GM23338 (cell line): ENCODE measurements around the gene DSG3. TPM values are rescaled to one million over a fixed set of nuclear protein-coding genes. Genes with fewer than 3 reads are reported as not detected.

Experiments
- ATAC-seq: fragments of 200-7000 bp; cut with Tn5 transposase; 3 replicates; pipeline ENCODE4 v1.9.1; 2020
- DNase-seq: peaks from one replicate; pipeline ENCODE4 v3.0.0-alpha.2; 2015; ENCODE audit warnings: low spot score
- H2AFZ ChIP-seq: fragments of 200-600 bp; sonication (generic); 2 replicates; pipeline ENCODE4 v1.8.0; 2016; ENCODE audit warnings: antibody characterized with exemption, mild to moderate bottlenecking, moderate library complexity
- H3F3A ChIP-seq: fragments of 200-600 bp; sonication (generic); replicated peaks from 2 replicates; pipeline ENCODE4 v1.8.0; 2017; ENCODE audit warnings: antibody characterized with exemption, mixed run types, low read depth
- H3K27ac ChIP-seq: fragments of 200-600 bp; sonication (generic); 2 replicates; pipeline ENCODE4 v1.6.1; 2016; ENCODE audit warnings: low read depth
- H3K27me3 ChIP-seq: fragments of 200-600 bp; sonication (generic); 2 replicates; pipeline ENCODE4 v1.8.0; 2016; ENCODE audit warnings: mild to moderate bottlenecking, mixed run types, moderate library complexity; ENCODE audit not compliant: insufficient read depth
- H3K36me3 ChIP-seq: fragments of 200-600 bp; sonication (generic); 2 replicates; pipeline ENCODE4 v1.8.0; 2016; ENCODE audit warnings: mild to moderate bottlenecking; ENCODE audit not compliant: insufficient read depth
- H3K4me1 ChIP-seq: fragments of 200-600 bp; sonication (generic); 2 replicates; pipeline ENCODE4 v1.8.0; 2016; ENCODE audit warnings: mild to moderate bottlenecking, moderate library complexity; ENCODE audit not compliant: insufficient read depth
- H3K4me2 ChIP-seq: fragments of 200-600 bp; sonication (generic); 2 replicates; pipeline ENCODE4 v1.7.1; 2017; ENCODE audit warnings: mixed run types
- H3K4me3 ChIP-seq: fragments of 200-600 bp; sonication (generic); 2 replicates; pipeline ENCODE4 v1.6.1; 2016; ENCODE audit warnings: mixed run types
- H3K79me2 ChIP-seq: fragments of 200-600 bp; sonication (generic); replicated peaks from 2 replicates; pipeline ENCODE4 v1.8.0; 2017; ENCODE audit warnings: mild to moderate bottlenecking; ENCODE audit not compliant: insufficient read depth
- H3K9me2 ChIP-seq: fragments of 200-600 bp; sonication (generic); 2 replicates; pipeline ENCODE4 v1.8.0; 2017; ENCODE audit not compliant: insufficient read depth
- H4K20me1 ChIP-seq: fragments of 200-600 bp; sonication (generic); replicated peaks from 2 replicates; pipeline ENCODE4 v1.8.0; 2017; ENCODE audit warnings: mild to moderate bottlenecking; ENCODE audit not compliant: insufficient read depth
- H3K27ac Mint-ChIP-seq: 2 replicates; pipeline ENCODE4 v1.8.0; 2020; ENCODE audit warnings: inconsistent platforms, mild to moderate bottlenecking, moderate library complexity, mixed read lengths
- H3K27me3 Mint-ChIP-seq: 3 replicates; pipeline ENCODE4 v1.8.0; 2022; ENCODE audit warnings: low read depth, mild to moderate bottlenecking, moderate library complexity, mixed read lengths, inconsistent platforms; ENCODE audit not compliant: insufficient read depth, poor library complexity
- H3K36me3 Mint-ChIP-seq: 3 replicates; pipeline ENCODE4 v1.8.0; 2021; ENCODE audit warnings: low read depth, mild to moderate bottlenecking, inconsistent platforms, moderate library complexity, mixed read lengths
- H3K4me1 Mint-ChIP-seq: 3 replicates; pipeline ENCODE4 v1.8.0; 2020; ENCODE audit warnings: mild to moderate bottlenecking, inconsistent platforms, mixed read lengths
- H3K4me3 Mint-ChIP-seq: 3 replicates; pipeline ENCODE4 v1.8.0; 2021; ENCODE audit warnings: moderate library complexity, mild to moderate bottlenecking, inconsistent platforms, mixed read lengths
- H3K9me3 Mint-ChIP-seq: 3 replicates; pipeline ENCODE4 v1.8.0; 2020; ENCODE audit warnings: moderate library complexity, mild to moderate bottlenecking, inconsistent platforms, mixed read lengths
- CREB1 ChIP-seq: fragments of 250-450 bp; sonication (Bioruptor Pico); IDR thresholded peaks from 2 replicates; pipeline ENCODE4 v1.5.0; 2020; ENCODE audit warnings: low read depth, mild to moderate bottlenecking, moderate library complexity
- CTCF ChIP-seq, 2 experiments: fragments of 200-600 bp in 1 of 2; sonication (generic) in 1 of 2; conservative IDR thresholded peaks; 2 replicates each; pipeline versions ENCODE4 v1.5.1 to v1.6.1; 2016 to 2017; ENCODE audit warnings: antibody characterized with exemption in 2 of 2, low read depth in 2 of 2, mild to moderate bottlenecking in 2 of 2, moderate library complexity in 1 of 2
- ETS1 ChIP-seq: IDR thresholded peaks from 2 replicates; pipeline ENCODE4 v1.6.1; 2016; ENCODE audit warnings: antibody characterized with exemption
- EZH2 ChIP-seq: fragments of 200-600 bp; sonication (generic); IDR thresholded peaks from one replicate; pipeline ENCODE4 v1.8.0; 2017; ENCODE audit warnings: antibody characterized with exemption, mild to moderate bottlenecking, low read depth; ENCODE audit not compliant: unreplicated experiment
- EZH2phosphoT487 ChIP-seq: fragments of 200-600 bp; sonication (generic); IDR thresholded peaks from one replicate; pipeline ENCODE4 v1.8.1; 2018; ENCODE audit warnings: antibody characterized with exemption; ENCODE audit not compliant: unreplicated experiment
- JUNB ChIP-seq: IDR thresholded peaks from one replicate; pipeline ENCODE4 v1.6.1; 2016; ENCODE audit warnings: antibody characterized with exemption; ENCODE audit not compliant: unreplicated experiment
- NANOG ChIP-seq: IDR thresholded peaks from 2 replicates; pipeline ENCODE4 v1.6.1; 2016; ENCODE audit warnings: antibody characterized with exemption, borderline replicate concordance
- POLR2AphosphoS5 ChIP-seq: IDR thresholded peaks from 2 replicates; pipeline ENCODE4 v1.6.1; 2016; ENCODE audit warnings: antibody characterized with exemption, low read depth
- REST ChIP-seq: IDR thresholded peaks from one replicate; pipeline ENCODE4 v1.6.1; 2018; ENCODE audit warnings: antibody characterized with exemption; ENCODE audit not compliant: unreplicated experiment
- STAT1 ChIP-seq: IDR thresholded peaks from one replicate; pipeline ENCODE4 v1.6.1; 2016; ENCODE audit warnings: antibody characterized with exemption; ENCODE audit not compliant: unreplicated experiment
- ZNF114 ChIP-seq: fragments of 250-450 bp; sonication (Bioruptor Pico); IDR thresholded peaks from 2 replicates; pipeline ENCODE4 v1.5.0; 2020; ENCODE audit warnings: mild to moderate bottlenecking, moderate library complexity
- ZNF331 ChIP-seq: fragments of 250-450 bp; sonication (Bioruptor Pico); IDR thresholded peaks from 2 replicates; pipeline ENCODE4 v1.5.0; 2020; ENCODE audit warnings: low read depth, mild to moderate bottlenecking, moderate library complexity
- polyA plus RNA-seq: library from polyadenylated mRNA; unstranded; fragments of >200 nt; fragmentation: Nextera tagmentation; extraction: Ambion mirVana; gene quantifications from 2 replicates; pipeline ENCODE4 v1.2.1, GENCODE V29; 2016
- total RNA-seq: library from RNA; depleted of rRNA; stranded (reverse); fragments of >200 nt; shearing (Covaris generic); gene quantifications from 2 replicates; pipeline ENCODE4 v1.2.3, GENCODE V29; 2014

The DSG3 gene
- total and polyA plus RNA-seq, 2 experiments from 2014 or later, result 0.05 to 0.24 TPM

GRCh38 chr18:31490833-31491232 is 43.3 kb downstream of the DSG3 start:
- H3K9me3 Mint-ChIP-seq, result no peaks in the 10 kb centered on the region
- Histone ChIP-seq H3F3A (no peaks in the 10 kb centered on the region), H3K4me1 (no peaks in the 10 kb centered on the region; the same call in 1 of the 2 replicates), H3K36me3 (no peaks in the 10 kb centered on the region), H3K4me3 (no peak overlapping the region), H4K20me1 (no peaks in the 10 kb centered on the region), H3K9me2 (0 out of 2 replicates have a peak, but pooled peaks cover 4% of the 10 kb centered on the region), H2AFZ (no peak overlapping the region), H3K27me3 (no peaks in the 10 kb centered on the region), H3K79me2 (no peaks in the 10 kb centered on the region), H3K27ac (no peak overlapping the region), H3K4me2 (no peak overlapping the region)
- H3K4me3 Mint-ChIP-seq, result no peak overlapping the region
- ATAC-seq (no peak), DNase-seq (no peak)
- H3K4me1 Mint-ChIP-seq, result peaks cover 9% of the 10 kb centered on the region; the same call in 2 of the 3 replicates
- no peaks in the 10 kb centered on the region for H3K36me3 Mint-ChIP-seq
- peaks cover 6% of the 10 kb centered on the region for H3K27me3 Mint-ChIP-seq
- H3K27ac Mint-ChIP-seq, result no peak overlapping the region
- TF ChIP-seq CTCF (conservative IDR thresholded peaks at IDR 0.05; ENCODE audit: low read depth in 2 of 2), result no peak
- TF ChIP-seq STAT1, result no peak
- no peak for TF ChIP-seq ZNF331
- no peak for TF ChIP-seq EZH2phosphoT487
- no peak for TF ChIP-seq NANOG

- H3K27me3 Mint-ChIP-seq, result peaks cover 6% of the 10 kb centered on the region
- peak overlapping the region; percentile 28; the same call in 1 of the 2 replicates for H2AFZ ChIP-seq
- no peak overlapping the region for H3K4me2 ChIP-seq
- TF ChIP-seq ETS1 (no peak), EZH2phosphoT487 (no peak), ZNF114 (CRISPR knock-in tag) (no peak), POLR2AphosphoS5 (no peak), CTCF (conservative IDR thresholded peaks at IDR 0.05; ENCODE audit: low read depth in 2 of 2) (no peak), CREB1 (CRISPR knock-in tag) (no peak), JUNB (no peak), STAT1 (no peak), NANOG (no peak), ZNF331 (no peak), REST (no peak), EZH2 (no peak)
Observed at GRCh38 chr18:31491586-31491985, 44.0 kb downstream of the DSG3 start.

More at GRCh38 chr18:31491586-31491985, 44.0 kb downstream of the DSG3 start:
- no peaks in the 10 kb centered on the region for H3K36me3 ChIP-seq
- Mint-ChIP-seq H3K9me3 (no peaks in the 10 kb centered on the region), H3K27ac (no peak overlapping the region), H3K4me1 (peaks cover 9% of the 10 kb centered on the region; the same call in 2 of the 3 replicates), H3K4me3 (no peak overlapping the region), H3K36me3 (no peaks in the 10 kb centered on the region)
- peaks cover 2% of the 10 kb centered on the region; the same call in 1 of the 2 replicates for H3K4me1 ChIP-seq
- H3F3A ChIP-seq, result no peaks in the 10 kb centered on the region
- H3K27me3 ChIP-seq, result no peaks in the 10 kb centered on the region
- ATAC-seq (no peak), DNase-seq (no peak)
- no peaks in the 10 kb centered on the region for H3K79me2 ChIP-seq
- H4K20me1 ChIP-seq, result no peaks in the 10 kb centered on the region
- H3K9me2 ChIP-seq, result 0 out of 2 replicates have a peak, but pooled peaks cover 4% of the 10 kb centered on the region
- no peak overlapping the region for H3K27ac ChIP-seq
- H3K4me3 ChIP-seq, result no peak overlapping the region
